HepG2 (cell line): ENCODE results near the gene PRR36. TPM values are rescaled to one million over a fixed set of nuclear protein-coding genes. Genes with fewer than 3 reads are reported as not detected.

Experiments used
- AGO2 ChIP-seq: fragments of 200-400 bp; formaldehyde crosslinking; optimal IDR thresholded peaks from 2 replicates; pipeline ENCODE3; 2017; ENCODE audit warnings: mild to moderate bottlenecking, low read depth, low read length, moderate library complexity
- ARNTL ChIP-seq: sonication (generic); formaldehyde crosslinking; IDR thresholded peaks from 2 replicates; pipeline ENCODE4 v1.4.0; 2020; ENCODE audit warnings: mild to moderate bottlenecking, missing genetic modification reagents
- CREM ChIP-seq, 2 experiments: sonication (generic) in 1 of 2; formaldehyde crosslinking in 1 of 2; IDR thresholded peaks; 2 replicates each; pipeline versions ENCODE4 v1.4.0 to v1.6.1; 2016 to 2020; ENCODE audit warnings: antibody characterized with exemption in 1 of 2, mild to moderate bottlenecking in 1 of 2, missing genetic modification reagents in 1 of 2
- ELF1 ChIP-seq: sonication (generic); formaldehyde crosslinking; IDR thresholded peaks from 2 replicates; pipeline ENCODE4 v1.4.0; 2020; ENCODE audit warnings: missing genetic modification reagents
- GTF2F1 ChIP-seq: fragments of 150-350 bp; IDR thresholded peaks from 2 replicates; pipeline ENCODE4 v1.6.1; 2014; ENCODE audit warnings: low read length
- HMGXB4 ChIP-seq, 2 experiments: sonication (generic) in 1 of 2; formaldehyde crosslinking in 1 of 2; IDR thresholded peaks; 2 replicates each; pipeline versions ENCODE4 v1.4.0 to v1.6.1; 2018 to 2020; ENCODE audit warnings: missing genetic modification reagents in 2 of 2, borderline replicate concordance in 1 of 2, low read depth in 1 of 2, mild to moderate bottlenecking in 1 of 2, missing biosample characterization in 1 of 2
- HOXA5 ChIP-seq: sonication (generic); formaldehyde crosslinking; IDR thresholded peaks from 2 replicates; pipeline ENCODE4 v1.4.0; 2020; ENCODE audit warnings: missing genetic modification reagents
- KDM6A ChIP-seq: IDR thresholded peaks from 2 replicates; pipeline ENCODE4 v1.6.1; 2016; ENCODE audit warnings: low read depth
- MIXL1 ChIP-seq: IDR thresholded peaks from 2 replicates; pipeline ENCODE4 v1.6.1; 2016
- MTA1 ChIP-seq: sonication (generic); formaldehyde crosslinking; IDR thresholded peaks from 2 replicates; pipeline ENCODE4 v1.4.0; 2020; ENCODE audit warnings: missing genetic modification reagents, mild to moderate bottlenecking, borderline replicate concordance
- RARG ChIP-seq: sonication (generic); formaldehyde crosslinking; IDR thresholded peaks from 2 replicates; pipeline ENCODE4 v1.4.0; 2020; ENCODE audit warnings: low read depth, mild to moderate bottlenecking, missing genetic modification reagents
- SALL2 ChIP-seq: sonication (generic); formaldehyde crosslinking; IDR thresholded peaks from 2 replicates; pipeline ENCODE4 v1.8.1; 2023; ENCODE audit warnings: mild to moderate bottlenecking, missing genetic modification reagents, inconsistent platforms
- SIN3A ChIP-seq: IDR thresholded peaks from 2 replicates; pipeline ENCODE4 v1.6.1; 2011; ENCODE audit warnings: low read depth, mild to moderate bottlenecking, control low read depth, low read length, borderline replicate concordance
- SOX5 ChIP-seq: IDR thresholded peaks from 2 replicates; pipeline ENCODE4 v1.6.1; 2016; ENCODE audit warnings: borderline replicate concordance
- SOX6 ChIP-seq, 2 experiments: fragments of 450-650 bp in 1 of 2; sonication (generic) in 1 of 2; formaldehyde crosslinking in 1 of 2; IDR thresholded peaks; 2 replicates each; pipeline versions ENCODE4 v1.4.0 to v1.6.1; 2017 to 2020; ENCODE audit warnings: antibody characterized with exemption in 1 of 2, mild to moderate bottlenecking in 1 of 2, missing genetic modification reagents in 1 of 2
- SRF ChIP-seq: IDR thresholded peaks from 2 replicates; pipeline ENCODE4 v1.6.1; 2011; ENCODE audit warnings: mild to moderate bottlenecking, low read depth, low read length, moderate library complexity
- TARDBP ChIP-seq: sonication (generic); formaldehyde crosslinking; IDR thresholded peaks from 2 replicates; pipeline ENCODE4 v1.8.0; 2022; ENCODE audit warnings: mild to moderate bottlenecking, missing genetic modification reagents
- ZFP36L1 ChIP-seq: sonication (generic); formaldehyde crosslinking; IDR thresholded peaks from 2 replicates; pipeline ENCODE4 v1.8.0; 2022; ENCODE audit warnings: mild to moderate bottlenecking, missing genetic modification reagents, moderate library complexity
- ZMYM2 ChIP-seq: sonication (generic); formaldehyde crosslinking; IDR thresholded peaks from 2 replicates; pipeline ENCODE4 v1.8.0; 2022; ENCODE audit warnings: mild to moderate bottlenecking, missing genetic modification reagents
- ZMYM3 ChIP-seq: sonication (generic); formaldehyde crosslinking; IDR thresholded peaks from 2 replicates; pipeline ENCODE4 v1.5.1; 2020; ENCODE audit warnings: mild to moderate bottlenecking, missing genetic modification reagents
- ZNF317 ChIP-seq: sonication (generic); formaldehyde crosslinking; IDR thresholded peaks from 2 replicates; pipeline ENCODE4 v1.5.0; 2020; ENCODE audit warnings: mild to moderate bottlenecking, missing genetic modification reagents
- ZNF329 ChIP-seq: sonication (generic); formaldehyde crosslinking; IDR thresholded peaks from 2 replicates; pipeline ENCODE4 v1.9.0; 2021; ENCODE audit warnings: low read depth, mild to moderate bottlenecking, missing genetic modification reagents
- ZNF496 ChIP-seq: sonication (generic); formaldehyde crosslinking; IDR thresholded peaks from 2 replicates; pipeline ENCODE4 v1.8.1; 2023; ENCODE audit warnings: mild to moderate bottlenecking, moderate library complexity, missing genetic modification reagents; ENCODE audit not compliant: insufficient replicate concordance
- ZNF543 ChIP-seq: sonication (generic); formaldehyde crosslinking; IDR thresholded peaks from 2 replicates; pipeline ENCODE4 v1.4.0; 2020; ENCODE audit warnings: mild to moderate bottlenecking, missing genetic modification reagents
- ZNF629 ChIP-seq: sonication (generic); formaldehyde crosslinking; conservative IDR thresholded peaks from 2 replicates; pipeline ENCODE4 v1.5.0; 2020; ENCODE audit warnings: missing genetic modification reagents
- polyA plus RNA-seq, 8 experiments: library from polyadenylated mRNA; depleted of rRNA in 3 of 8; stranded (reverse) in 7 of 8; unstranded in 1 of 8; fragments of >200 nt; fragmentation: Illumina TruSeq in 4 of 8; extraction: Trizol in 4 of 8; gene quantifications; 2 replicates each; pipeline versions ENCODE4 v1.2.1 to v1.2.3, GENCODE V29; 2011 to 2016; ENCODE audit warnings: low read depth in 4 of 8, missing spikeins in 1 of 8, mixed read lengths in 1 of 8; ENCODE audit not compliant: insufficient read depth in 1 of 8
- total RNA-seq, 5 experiments: library from RNA; depleted of rRNA; stranded (reverse); fragments of >200 nt; fragmentation: Illumina TruSeq; extraction: Trizol; gene quantifications; 2 replicates each; pipeline ENCODE4 v1.2.3, GENCODE V29; 2016; ENCODE audit warnings: low read depth in 1 of 5
- TF ChIP-seq, protein P1 (sequence below): IDR thresholded peaks from 2 replicates; pipeline ENCODE4 v1.6.1; 2016
- TF ChIP-seq, protein P2 (sequence below): sonication (generic); formaldehyde crosslinking; IDR thresholded peaks from 2 replicates; pipeline ENCODE4 v1.8.1; 2023; ENCODE audit warnings: mild to moderate bottlenecking, moderate library complexity, missing genetic modification reagents

Gene PRR36
- total and polyA plus RNA-seq, 2 of the 13 experiments (the other 11 are each of a cell fraction or from before 2014, with no cell fraction given): 0.07 to 0.17 TPM

DNA sequence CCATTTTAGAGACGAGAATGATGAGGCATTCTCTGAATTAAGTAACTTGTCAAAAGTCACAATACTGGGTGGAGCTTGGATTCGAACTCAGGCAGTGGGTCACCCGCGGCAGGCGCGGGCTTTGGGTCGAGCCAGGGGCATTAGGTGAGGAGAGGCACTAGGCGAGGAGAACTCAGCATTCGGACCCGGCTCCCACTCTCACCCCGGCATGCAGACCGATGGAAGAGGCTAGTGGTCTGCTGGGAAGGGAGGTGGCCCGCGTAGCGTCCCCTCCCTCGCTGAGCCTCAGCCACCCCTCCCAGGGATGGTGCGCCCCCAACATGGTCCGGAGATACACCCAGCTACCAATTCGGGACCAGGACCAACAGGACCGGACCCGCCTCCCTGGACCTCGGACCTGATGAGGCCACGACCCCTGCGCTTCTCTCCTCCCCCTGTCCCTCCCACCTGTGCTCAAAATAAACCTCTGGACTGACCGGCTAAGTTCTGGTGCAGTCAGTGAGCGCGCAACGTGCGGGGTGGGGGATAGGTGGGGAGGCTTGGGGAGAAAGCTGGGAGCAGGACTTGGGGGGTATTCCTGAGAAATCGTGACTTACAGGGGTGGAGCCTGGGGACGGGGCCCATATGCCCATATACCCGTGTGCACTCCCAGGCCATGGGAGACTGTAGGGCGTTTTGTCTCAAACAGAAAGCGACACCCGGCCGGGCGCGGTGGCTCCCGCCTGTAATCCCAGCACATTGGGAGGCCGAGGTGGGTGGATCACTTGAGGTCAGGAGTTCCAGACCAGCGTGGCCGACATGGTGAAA is 44.6 kb upstream of the PRR36 start (continued):
- TF ChIP-seq HMGXB4 (CRISPR knock-in tag; IDR thresholded peaks at IDR 0.05; ENCODE audit: borderline replicate concordance in 1 of 2, low read depth in 1 of 2): peak in 1 of 2 experiments; percentile 36; a peak in 2 of 4 replicates
- TF ChIP-seq ZNF496 (CRISPR knock-in tag): no peak
- TF ChIP-seq TARDBP: peak; percentile 73; the same call in 1 of the 2 replicates
- TF ChIP-seq ZNF329 (CRISPR knock-in tag): no peak
- TF ChIP-seq MTA1 (CRISPR knock-in tag): peak; percentile 72; the same call in 1 of the 2 replicates
- peak; percentile 32; the same call in 1 of the 2 replicates for TF ChIP-seq SALL2 (CRISPR knock-in tag)
- peak; percentile 58; the same call in 1 of the 2 replicates for TF ChIP-seq ARNTL
- TF ChIP-seq SOX5 (CRISPR knock-in tag): no peak
- TF ChIP-seq ZNF543 (CRISPR knock-in tag): no peak
- no peak for TF ChIP-seq RARG (CRISPR knock-in tag)
- no peak for TF ChIP-seq HOXA5
- no peak for TF ChIP-seq SOX6 (IDR thresholded peaks at IDR 0.05)
- peak; percentile 15; the same call in 1 of the 2 replicates for TF ChIP-seq SOX6 (CRISPR knock-in tag; IDR thresholded peaks at IDR 0.05)
- 0 out of 2 replicates have a peak, but pooled peaks have one; percentile 18 for TF ChIP-seq ZNF317 (CRISPR knock-in tag)
- TF ChIP-seq MIXL1 (CRISPR knock-in tag): peak; percentile 51; the same call in 1 of the 2 replicates
- no peak for TF ChIP-seq AGO2
- TF ChIP-seq ELF1: no peak
- TF ChIP-seq CREM (IDR thresholded peaks at IDR 0.05): no peak; the same call in 1 of the 2 replicates
- no peak for TF ChIP-seq CREM (CRISPR knock-in tag; IDR thresholded peaks at IDR 0.05)
- TF ChIP-seq ZMYM3 (CRISPR knock-in tag): peak; percentile 83
- TF ChIP-seq, protein P1, sequence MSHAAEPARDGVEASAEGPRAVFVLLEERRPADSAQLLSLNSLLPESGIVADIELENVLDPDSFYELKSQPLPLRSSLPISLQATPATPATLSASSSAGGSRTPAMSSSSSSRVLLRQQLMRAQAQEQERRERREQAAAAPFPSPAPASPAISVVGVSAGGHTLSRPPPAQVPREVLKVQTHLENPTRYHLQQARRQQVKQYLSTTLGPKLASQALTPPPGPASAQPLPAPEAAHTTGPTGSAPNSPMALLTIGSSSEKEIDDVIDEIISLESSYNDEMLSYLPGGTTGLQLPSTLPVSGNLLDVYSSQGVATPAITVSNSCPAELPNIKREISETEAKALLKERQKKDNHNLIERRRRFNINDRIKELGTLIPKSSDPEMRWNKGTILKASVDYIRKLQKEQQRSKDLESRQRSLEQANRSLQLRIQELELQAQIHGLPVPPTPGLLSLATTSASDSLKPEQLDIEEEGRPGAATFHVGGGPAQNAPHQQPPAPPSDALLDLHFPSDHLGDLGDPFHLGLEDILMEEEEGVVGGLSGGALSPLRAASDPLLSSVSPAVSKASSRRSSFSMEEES (CRISPR knock-in tag): no peak
- TF ChIP-seq SRF: no peak
- 0 out of 2 replicates have a peak, but pooled peaks have one; percentile 31 for TF ChIP-seq ZMYM2 (CRISPR knock-in tag)
- TF ChIP-seq, protein P2, sequence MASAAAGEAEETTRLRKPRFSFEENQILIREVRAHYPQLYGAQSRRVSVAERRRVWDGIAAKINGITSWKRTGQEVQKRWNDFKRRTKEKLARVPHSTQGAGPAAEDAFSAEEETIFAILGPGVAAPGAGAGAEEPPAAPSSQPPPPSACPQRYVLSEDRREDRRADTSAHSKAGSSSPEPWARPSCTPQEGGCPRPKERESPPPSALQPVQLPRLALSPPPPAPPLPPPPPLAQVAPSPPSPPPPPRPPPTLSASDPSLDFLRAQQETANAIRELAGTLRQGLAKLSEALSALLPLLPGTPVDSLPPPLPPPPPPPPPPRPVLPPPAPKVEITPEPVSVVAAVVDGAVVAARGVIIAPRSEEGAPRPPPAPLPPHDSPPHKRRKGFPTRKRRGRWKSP (CRISPR knock-in tag): no peak
- TF ChIP-seq GTF2F1: no peak
- TF ChIP-seq ZNF629: peak; percentile 97
- TF ChIP-seq ZFP36L1 (CRISPR knock-in tag): no peak
- no peak; the same call in 1 of the 2 replicates for TF ChIP-seq KDM6A (CRISPR knock-in tag)
- TF ChIP-seq SIN3A: 0 out of 2 replicates have a peak, but pooled peaks have one; percentile 51
